Jurkat, Clone E6-1 (cell line): ENCODE data around the gene EXTL1.

Source experiments
- DNase-seq: peaks from one replicate; pipeline ENCODE4 v3.0.0-alpha.2; 2011; ENCODE audit warnings: low read depth, low spot score
- H3K4me3 ChIP-seq: 2 replicates; pipeline ENCODE4 v1.5.1; 2011; ENCODE audit warnings: mild to moderate bottlenecking, low read length, control low read depth, moderate library complexity

The EXTL1 gene

GRCh38 chr1:26036756-26037281 lies 15.2 kb downstream of the EXTL1 start:
- no peak for DNase-seq

GRCh38 chr1:26037904-26038303 lies 16.3 kb downstream of the EXTL1 start:
- DNase-seq = no peak

More at GRCh38 chr1:26036756-26037281, 15.2 kb downstream of the EXTL1 start:
- H3K4me3 ChIP-seq = no peak overlapping the region

GRCh38 chr1:26038477-26038876 lies 16.9 kb downstream of the EXTL1 start:
- no peak for DNase-seq
- no peak overlapping the region for H3K4me3 ChIP-seq

More at GRCh38 chr1:26037904-26038303, 16.3 kb downstream of the EXTL1 start:
- H3K4me3 ChIP-seq = no peak overlapping the region

- no peak for DNase-seq
- no peak overlapping the region for H3K4me3 ChIP-seq
Observed at GRCh38 chr1:26038904-26039303, 17.3 kb downstream of the EXTL1 start.

- DNase-seq = no peak
- no peak overlapping the region for H3K4me3 ChIP-seq
Observed at GRCh38 chr1:26041401-26041800, 19.8 kb downstream of the EXTL1 start.

GRCh38 chr1:26041978-26042377 lies 20.4 kb downstream of the EXTL1 start:
- H3K4me3 ChIP-seq = no peak overlapping the region
- no peak for DNase-seq

- no peak for DNase-seq
- no peak overlapping the region for H3K4me3 ChIP-seq
Observed at GRCh38 chr1:26043765-26044164, 22.2 kb downstream of the EXTL1 start.

GRCh38 chr1:26044414-26044813 lies 22.8 kb downstream of the EXTL1 start:
- DNase-seq = no peak

GRCh38 chr1:26044971-26045721 lies 23.6 kb downstream of the EXTL1 start:
- no peak for DNase-seq
- H3K4me3 ChIP-seq = no peak overlapping the region

More at GRCh38 chr1:26044414-26044813, 22.8 kb downstream of the EXTL1 start:
- H3K4me3 ChIP-seq = no peak overlapping the region

GRCh38 chr1:26045722-26046245 lies 24.2 kb downstream of the EXTL1 start, which contains the start of gene SLC30A2:
SLC30A2 (minus strand) TSS chr1:26046118; CDS start chr1:26045896, 222 bp downstream.
- DNase-seq = no peak
- H3K4me3 ChIP-seq = no peak within 1 kb of the TSS

- H3K4me3 ChIP-seq = no peak overlapping the region
- DNase-seq = no peak
Observed at GRCh38 chr1:26046246-26047095, 24.9 kb downstream of the EXTL1 start.

- no peak overlapping the region for H3K4me3 ChIP-seq
- no peak for DNase-seq
Observed at GRCh38 chr1:26047278-26047874, 25.8 kb downstream of the EXTL1 start.

GRCh38 chr1:26049531-26050247 lies 28.1 kb downstream of the EXTL1 start:
- no peak overlapping the region for H3K4me3 ChIP-seq
- no peak for DNase-seq

- H3K4me3 ChIP-seq = no peak overlapping the region
- DNase-seq = no peak
Observed at GRCh38 chr1:26050248-26050640, 28.7 kb downstream of the EXTL1 start.

- H3K4me3 ChIP-seq = no peak overlapping the region
- DNase-seq = no peak
Observed at GRCh38 chr1:26053718-26054560, 32.4 kb downstream of the EXTL1 start.

- no peak for DNase-seq
- H3K4me3 ChIP-seq = no peak overlapping the region
Observed at GRCh38 chr1:26055041-26055440, 33.5 kb downstream of the EXTL1 start.

- no peak for DNase-seq
Observed at GRCh38 chr1:26057189-26057588, 35.6 kb downstream of the EXTL1 start.

GRCh38 chr1:26058052-26058595 lies 36.5 kb downstream of the EXTL1 start:
- no peak for DNase-seq
- H3K4me3 ChIP-seq = no peak overlapping the region

More at GRCh38 chr1:26057189-26057588, 35.6 kb downstream of the EXTL1 start:
- H3K4me3 ChIP-seq = no peak overlapping the region
